Fibroblast of the aortic adventitia (primary cell): Measurements from ENCODE around the gene VWC2L. TPM values are rescaled to one million over a fixed set of nuclear protein-coding genes. Genes with fewer than 3 reads are reported as not detected.

ENCODE experiments used
- DNase-seq: peaks from one replicate; pipeline ENCODE4 v3.0.0-alpha.2; 2010; ENCODE audit warnings: low read depth
- H3K4me3 ChIP-seq: 2 replicates; pipeline ENCODE4 v1.5.1; 2011; ENCODE audit warnings: low read depth, mild to moderate bottlenecking, control low read depth, low read length, moderate library complexity
- CTCF ChIP-seq: IDR thresholded peaks from 2 replicates; pipeline ENCODE4 v1.5.1; 2011; ENCODE audit warnings: mild to moderate bottlenecking, low read length, control low read depth, inconsistent platforms; ENCODE audit not compliant: insufficient read depth
- total RNA-seq: library from RNA; depleted of rRNA; stranded (reverse); fragments of >200 nt; gene quantifications from 2 replicates; pipeline ENCODE4 v1.2.3, GENCODE V29; 2012; ENCODE audit warnings: low replicate concordance

The VWC2L gene
- total RNA-seq, 1 donor = not detected

DNA sequence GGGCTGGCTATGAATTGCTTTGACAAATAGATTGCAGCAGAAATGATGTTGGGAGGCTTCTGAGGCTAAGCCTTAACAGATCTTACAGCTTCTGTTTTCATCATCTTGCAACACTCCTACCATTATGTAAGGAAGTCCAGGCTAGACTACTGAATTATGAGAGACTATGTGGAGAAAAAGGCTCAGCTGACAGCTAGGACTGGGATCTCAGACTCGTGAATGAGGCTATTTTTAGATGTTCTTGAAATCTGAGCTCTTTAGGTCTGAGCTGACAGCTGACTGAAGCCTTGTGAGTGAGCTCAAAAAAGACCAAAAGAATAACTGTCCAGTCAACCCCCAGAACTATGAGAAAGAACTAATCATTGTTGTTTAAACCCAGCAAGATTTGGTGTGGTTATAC, 70.3 kb downstream of the VWC2L start:
- no peak overlapping the region for H3K4me3 ChIP-seq
- no peak for TF ChIP-seq CTCF
- no peak for DNase-seq

GRCh38 chr2:214482728-214483127, 71.9 kb downstream of the VWC2L start:
- no peak for DNase-seq
- no peak overlapping the region for H3K4me3 ChIP-seq
- no peak for TF ChIP-seq CTCF

DNA sequence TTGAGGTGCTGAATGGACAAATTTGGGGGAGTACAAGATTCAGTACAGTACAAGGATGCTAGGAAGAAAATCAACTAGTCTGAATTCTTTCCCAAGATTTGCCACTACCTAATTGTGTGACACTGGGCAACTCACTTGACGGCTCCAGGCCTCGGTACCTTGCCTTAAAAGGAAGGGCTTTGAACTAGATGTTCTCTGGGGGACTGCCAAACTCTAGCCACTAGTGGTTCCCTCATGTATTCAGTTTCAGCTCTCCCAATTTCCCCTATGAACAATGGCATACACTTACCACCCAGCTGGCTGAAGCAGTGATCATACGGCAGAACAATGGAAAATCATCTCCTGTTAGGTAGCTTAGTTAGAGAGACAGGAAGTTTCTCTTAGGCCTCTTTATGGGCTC, 73.4 kb downstream of the VWC2L start:
- no peak overlapping the region for H3K4me3 ChIP-seq
- no peak for DNase-seq
- TF ChIP-seq CTCF = no peak

DNA sequence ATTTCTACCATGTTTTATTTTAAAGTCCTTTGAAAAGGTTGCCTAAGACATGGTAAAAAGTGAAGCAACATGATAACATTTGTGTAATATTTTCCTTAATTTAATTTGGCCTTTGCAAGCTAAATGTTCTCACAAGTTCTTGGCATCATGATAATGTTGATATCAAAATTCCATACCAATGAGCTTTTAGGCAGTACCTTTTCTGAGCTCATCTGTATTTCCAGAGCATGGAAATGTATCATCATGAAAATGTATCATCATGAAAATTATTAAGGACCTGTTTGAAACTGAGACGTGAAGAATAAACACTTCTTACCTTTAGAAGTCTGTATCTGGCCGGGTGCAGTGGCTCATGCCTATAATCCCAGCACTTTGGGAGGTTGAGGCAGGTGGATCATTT, 73.8 kb downstream of the VWC2L start:
- TF ChIP-seq CTCF = no peak
- no peak overlapping the region for H3K4me3 ChIP-seq
- no peak for DNase-seq

DNA sequence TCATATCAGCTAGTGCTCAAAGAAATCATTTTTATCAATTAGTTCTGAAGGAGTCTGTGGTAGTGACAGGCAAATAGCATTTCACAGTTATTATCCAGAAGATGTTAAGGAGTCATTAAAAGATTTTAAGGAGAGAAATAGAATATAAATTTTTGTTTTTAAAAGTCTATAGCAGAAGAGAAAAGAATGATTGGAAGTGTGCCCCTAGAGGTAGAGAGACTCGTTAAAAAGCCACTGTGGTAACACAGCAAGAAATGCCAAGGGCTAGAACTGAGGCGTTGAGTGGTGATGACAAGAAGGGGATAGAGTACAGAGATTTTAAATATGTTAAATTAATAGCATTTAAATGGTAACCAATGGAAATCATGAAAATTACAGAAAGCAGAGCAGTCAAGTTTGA, 78.3 kb downstream of the VWC2L start:
- no peak overlapping the region for H3K4me3 ChIP-seq
- no peak for TF ChIP-seq CTCF
- no peak for DNase-seq

DNA sequence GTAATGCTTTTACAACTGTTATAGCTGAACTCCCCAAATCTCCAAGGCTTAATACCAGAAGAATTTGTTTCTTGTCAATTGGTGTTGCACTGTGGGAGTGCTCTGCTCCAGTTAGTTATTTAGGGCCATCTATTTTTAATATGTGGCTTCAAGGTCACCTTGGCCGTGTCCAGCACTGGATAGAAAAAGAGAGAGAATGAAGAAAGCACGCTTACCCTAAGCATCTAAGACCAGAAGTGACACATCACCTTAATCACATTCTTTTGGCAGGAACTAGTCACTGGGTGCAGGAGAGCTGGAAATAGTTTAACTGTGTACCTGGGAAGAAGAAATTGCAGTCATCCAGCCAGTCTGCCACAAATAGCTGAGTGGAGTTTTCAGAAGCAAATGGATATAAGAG, 78.8 kb downstream of the VWC2L start:
- DNase-seq = no peak
- H3K4me3 ChIP-seq = no peak overlapping the region
- TF ChIP-seq CTCF = no peak

- TF ChIP-seq CTCF = no peak
- H3K4me3 ChIP-seq = no peak overlapping the region
- DNase-seq = no peak
Measured at GRCh38 chr2:214492152-214492551, 81.3 kb downstream of the VWC2L start.
